ENCODE measurements around the gene LOXHD1.

LOXHD1 gene

DNA sequence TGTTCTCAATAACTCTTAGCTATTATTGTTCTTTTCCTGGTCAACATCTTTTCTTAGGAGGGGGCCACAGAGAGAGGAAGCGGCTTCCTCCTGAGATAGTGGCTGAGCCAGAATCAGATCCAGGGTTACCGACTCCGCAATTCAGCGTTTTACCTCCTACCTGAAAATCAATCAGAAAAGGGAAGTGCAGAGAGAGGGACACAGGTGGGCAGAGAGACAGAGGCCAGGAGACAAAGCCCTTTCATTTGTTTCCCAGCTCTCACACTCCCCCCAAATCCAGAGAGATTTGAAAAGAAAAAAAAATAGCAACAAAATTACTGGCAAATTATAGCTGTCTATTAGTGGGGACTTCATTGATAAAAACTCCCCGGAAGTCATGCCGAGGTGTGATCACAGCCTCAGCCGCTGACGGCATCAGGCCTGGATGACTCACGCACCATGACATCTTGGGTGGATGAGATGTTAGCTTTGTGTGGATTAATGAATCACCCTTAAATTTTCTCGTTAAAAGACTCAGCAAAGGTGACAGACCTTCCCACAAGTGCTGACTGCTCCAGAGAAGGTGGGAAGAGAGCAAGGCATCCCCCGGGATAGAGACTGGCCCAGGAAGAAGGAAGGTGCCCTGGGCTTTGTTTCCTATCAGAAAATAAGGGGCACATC, 120.7 kb downstream of the LOXHD1 start:
- TF ChIP-seq, protein P1, sequence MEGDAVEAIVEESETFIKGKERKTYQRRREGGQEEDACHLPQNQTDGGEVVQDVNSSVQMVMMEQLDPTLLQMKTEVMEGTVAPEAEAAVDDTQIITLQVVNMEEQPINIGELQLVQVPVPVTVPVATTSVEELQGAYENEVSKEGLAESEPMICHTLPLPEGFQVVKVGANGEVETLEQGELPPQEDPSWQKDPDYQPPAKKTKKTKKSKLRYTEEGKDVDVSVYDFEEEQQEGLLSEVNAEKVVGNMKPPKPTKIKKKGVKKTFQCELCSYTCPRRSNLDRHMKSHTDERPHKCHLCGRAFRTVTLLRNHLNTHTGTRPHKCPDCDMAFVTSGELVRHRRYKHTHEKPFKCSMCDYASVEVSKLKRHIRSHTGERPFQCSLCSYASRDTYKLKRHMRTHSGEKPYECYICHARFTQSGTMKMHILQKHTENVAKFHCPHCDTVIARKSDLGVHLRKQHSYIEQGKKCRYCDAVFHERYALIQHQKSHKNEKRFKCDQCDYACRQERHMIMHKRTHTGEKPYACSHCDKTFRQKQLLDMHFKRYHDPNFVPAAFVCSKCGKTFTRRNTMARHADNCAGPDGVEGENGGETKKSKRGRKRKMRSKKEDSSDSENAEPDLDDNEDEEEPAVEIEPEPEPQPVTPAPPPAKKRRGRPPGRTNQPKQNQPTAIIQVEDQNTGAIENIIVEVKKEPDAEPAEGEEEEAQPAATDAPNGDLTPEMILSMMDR (IDR thresholded peaks at IDR 0.05): no peak

- TF ChIP-seq, protein P1 (IDR thresholded peaks at IDR 0.05): no peak
Observed at GRCh38 chr18:46531482-46531881, 125.5 kb downstream of the LOXHD1 start.

DNA sequence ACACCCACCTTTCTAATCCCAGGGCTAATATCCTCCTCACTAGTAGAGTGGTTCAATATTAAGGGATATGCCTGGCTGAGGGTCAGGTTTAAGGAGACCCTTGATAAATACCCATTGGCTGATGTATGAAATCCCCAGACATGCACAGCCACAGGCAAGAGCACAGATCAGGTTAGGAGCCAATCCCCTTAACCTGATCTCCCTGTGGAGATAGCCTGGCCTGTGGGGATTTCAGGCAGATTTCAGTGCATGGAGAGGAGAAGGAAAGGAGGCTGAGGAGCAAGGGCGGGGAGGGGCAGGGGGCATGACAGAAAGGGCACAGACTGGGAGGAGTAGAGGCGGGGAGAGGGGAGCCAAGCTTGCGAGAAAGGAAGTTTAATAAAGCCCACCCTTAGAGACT, 129.0 kb downstream of the LOXHD1 start:
- TF ChIP-seq, protein P1 (IDR thresholded peaks at IDR 0.05): no peak

- TF ChIP-seq, protein P1 (IDR thresholded peaks at IDR 0.05): no peak
Observed at GRCh38 chr18:46519870-46520269, 137.2 kb downstream of the LOXHD1 start.

DNA sequence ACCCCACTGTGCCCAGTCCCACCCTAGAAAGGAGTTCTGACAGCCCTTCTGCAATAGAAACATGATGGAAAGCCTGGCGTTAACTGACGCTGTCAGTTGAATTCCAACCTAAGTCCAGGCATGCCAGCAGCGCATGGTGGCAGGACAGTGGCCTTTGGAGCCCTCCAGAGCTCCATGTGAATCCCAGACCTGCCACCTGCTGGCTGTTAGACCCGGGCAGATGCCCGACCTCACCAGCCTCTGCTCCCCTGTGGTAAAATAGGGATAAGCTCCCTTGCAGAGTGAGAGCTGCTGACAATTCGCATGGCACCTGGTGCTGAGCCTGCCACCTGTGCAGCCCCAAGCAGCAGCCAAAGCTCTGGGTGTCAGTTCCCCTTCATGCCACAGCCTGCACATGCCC, 138.6 kb downstream of the LOXHD1 start:
- TF ChIP-seq, protein P1 (IDR thresholded peaks at IDR 0.05): peak; percentile 29; the same call in 1 of the 2 replicates

DNA sequence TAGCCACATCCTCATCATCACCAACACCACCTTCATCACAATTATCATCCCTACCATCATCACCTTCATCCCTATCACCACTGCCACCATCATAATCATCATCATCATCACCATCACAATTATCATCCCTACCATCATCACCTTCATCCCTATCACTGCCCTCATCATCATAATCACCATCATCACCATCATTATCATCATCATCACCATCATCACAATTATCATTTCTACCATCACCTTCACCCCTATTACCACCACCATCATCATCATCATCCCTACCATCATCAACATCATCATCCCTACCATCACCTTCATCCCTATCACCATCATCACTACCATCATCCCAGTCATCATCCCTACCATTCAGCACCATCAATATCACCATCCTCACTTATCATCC, 140.5 kb downstream of the LOXHD1 start:
- TF ChIP-seq, protein P1 (IDR thresholded peaks at IDR 0.05): no peak

GRCh38 chr18:46510386-46510785, 146.6 kb downstream of the LOXHD1 start:
- TF ChIP-seq, protein P1 (IDR thresholded peaks at IDR 0.05): no peak

DNA sequence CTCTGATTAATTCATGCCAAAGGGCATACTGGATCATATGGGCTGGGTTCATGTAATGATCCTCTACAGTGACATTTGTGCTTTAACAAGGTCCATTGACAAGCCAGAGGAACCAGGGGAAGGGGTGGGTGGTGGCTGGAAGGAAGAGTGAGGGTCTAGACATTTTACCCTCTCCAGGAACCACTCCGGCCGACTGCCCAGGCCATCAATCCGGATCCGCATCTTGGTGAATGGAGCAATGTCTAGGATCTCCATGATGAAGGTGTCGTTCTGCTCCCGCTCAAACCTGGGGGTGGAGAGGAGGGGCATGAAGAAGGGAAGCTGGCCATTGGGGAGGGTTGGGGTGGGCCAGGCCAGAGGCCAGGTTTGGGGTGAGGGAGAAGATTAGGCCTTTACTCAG, 147.5 kb downstream of the LOXHD1 start:
- TF ChIP-seq, protein P1 (IDR thresholded peaks at IDR 0.05): no peak
